NCI-H2081 (cell line): ENCODE data around the gene ADAMTS2.
"Not testable (repeated sequence)": the region's sequence is repeated elsewhere in the genome, so short reads cannot be mapped to it uniquely, and the experiment has no call there.

Experiments used
- DNase-seq, 2 experiments: peaks; one replicate each; lab custom pipeline; 2025; lab: John Stamatoyannopoulos, UW

Gene ADAMTS2

GRCh38 chr5:179111267-179112207 is 233.7 kb downstream of the ADAMTS2 start:
- DNase-seq: no peak

- no peak for DNase-seq
Observed at GRCh38 chr5:179110528-179110927, 234.7 kb downstream of the ADAMTS2 start.

- not testable (repeated sequence) for DNase-seq
Observed at GRCh38 chr5:179101282-179101681, 244.0 kb downstream of the ADAMTS2 start.

- DNase-seq: no peak
Observed at GRCh38 chr5:179089502-179089901, 255.8 kb downstream of the ADAMTS2 start.

GRCh38 chr5:179080724-179081123 is 264.5 kb downstream of the ADAMTS2 start:
- DNase-seq: no peak

GRCh38 chr5:179079165-179079987 is 265.9 kb downstream of the ADAMTS2 start:
- no peak for DNase-seq

- DNase-seq: no peak
Observed at GRCh38 chr5:179065703-179066102, 279.6 kb downstream of the ADAMTS2 start.

GRCh38 chr5:179061025-179061424 is 284.2 kb downstream of the ADAMTS2 start:
- DNase-seq: no peak
